Activated naive CD8-positive, alpha-beta T cell treated with anti-CD3 and anti-CD28 coated beads, Interleukin-2, amount 50 U/mL, for 24 hours (primary cell): ENCODE measurements around the gene CARD11.

Experiments used
- ATAC-seq: fragments of 150-1000 bp; cut with Tn5 transposase; one replicate; pipeline ENCODE4 v1.10.0; 2021
- DNase-seq: peaks from one replicate; pipeline ENCODE4 v3.0.0; 2021
- H3K27ac Mint-ChIP-seq: one replicate; pipeline ENCODE4 v1.8.0; 2021; ENCODE audit warnings: mild to moderate bottlenecking, mixed read lengths
- H3K27me3 Mint-ChIP-seq: one replicate; pipeline ENCODE4 v1.8.0; 2021; ENCODE audit warnings: mixed read lengths
- H3K36me3 Mint-ChIP-seq: one replicate; pipeline ENCODE4 v1.8.0; 2021; ENCODE audit warnings: low read depth, mixed read lengths
- H3K4me1 Mint-ChIP-seq: one replicate; pipeline ENCODE4 v1.8.0; 2021; ENCODE audit warnings: mixed read lengths
- H3K4me3 Mint-ChIP-seq: one replicate; pipeline ENCODE4 v1.8.0; 2021; ENCODE audit warnings: mild to moderate bottlenecking, moderate library complexity, mixed read lengths
- H3K9me3 Mint-ChIP-seq: one replicate; pipeline ENCODE4 v1.8.0; 2021; ENCODE audit warnings: mixed read lengths

CARD11 gene

DNA sequence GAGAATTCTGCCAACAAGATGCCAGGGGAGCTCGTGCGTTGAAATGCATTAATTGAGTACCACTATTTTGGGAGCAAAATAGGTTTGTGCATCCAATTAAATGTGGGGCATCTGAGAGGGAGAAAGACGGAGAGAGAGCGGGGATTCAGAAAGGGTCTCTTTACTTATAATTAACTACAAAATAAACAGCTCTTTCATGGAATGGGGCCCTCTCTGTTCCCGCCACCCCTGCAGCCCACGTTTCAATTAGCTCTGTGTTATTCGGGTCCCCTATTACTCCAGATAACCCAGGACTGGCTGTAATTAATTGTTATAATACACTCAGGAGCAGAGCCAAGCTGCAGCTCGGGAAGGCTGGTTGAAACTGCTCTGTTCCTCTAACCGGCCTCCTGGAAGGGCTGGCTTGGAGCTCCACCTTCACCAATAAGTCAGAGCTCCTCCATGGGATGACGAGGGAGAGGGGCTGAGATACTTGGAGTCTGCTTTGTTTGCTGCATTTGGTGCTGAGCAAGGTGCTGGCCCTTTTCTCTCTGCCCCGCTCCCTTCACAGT is 67.8 kb downstream of the CARD11 start:
- Mint-ChIP-seq H3K36me3 (peaks cover 32% of the 10 kb centered on the region), H3K4me1 (peaks cover 67% of the 10 kb centered on the region), H3K27ac (no peak overlapping the region), H3K27me3 (no peaks in the 10 kb centered on the region), H3K4me3 (no peak overlapping the region), H3K9me3 (no peaks in the 10 kb centered on the region)
- DNase-seq (no peak), ATAC-seq (no peak)

DNA sequence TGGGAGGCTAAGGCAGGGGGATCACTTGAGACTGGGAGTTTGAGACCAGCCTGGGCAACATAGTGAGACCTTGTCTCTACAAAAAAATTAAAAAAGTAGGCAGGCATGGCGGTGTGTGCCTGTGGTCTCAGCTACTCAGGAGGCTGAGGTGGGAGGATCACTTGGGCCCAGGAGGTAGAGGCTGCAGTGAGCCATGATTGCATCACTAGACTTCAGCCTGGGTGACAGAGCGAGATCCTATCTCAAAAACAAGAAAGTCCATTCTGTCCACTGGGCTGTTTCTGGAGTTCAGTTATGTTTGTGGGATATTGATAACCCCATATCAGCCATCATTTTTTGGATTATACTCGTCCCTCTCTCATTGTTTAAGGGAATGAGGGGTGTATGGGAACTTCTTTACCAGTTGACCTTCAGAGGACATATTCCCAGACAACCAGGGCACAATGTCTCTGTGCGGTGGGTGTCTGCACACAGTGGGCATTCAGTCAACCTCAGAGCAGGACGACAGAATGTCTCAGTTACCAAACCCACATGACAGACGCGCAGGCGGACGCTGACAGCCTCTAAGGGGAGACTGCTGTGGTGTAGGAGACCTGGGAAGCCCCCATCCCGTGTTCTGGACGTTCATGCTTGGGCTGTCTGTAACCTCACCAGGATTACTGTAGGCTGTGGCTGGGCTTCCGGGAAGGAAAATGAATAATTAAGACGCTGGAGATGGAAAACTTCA is 69.4 kb downstream of the CARD11 start:
- Mint-ChIP-seq H3K9me3 (no peaks in the 10 kb centered on the region), H3K4me1 (peaks cover 50% of the 10 kb centered on the region), H3K27ac (no peak overlapping the region), H3K4me3 (no peak overlapping the region), H3K36me3 (peaks cover 29% of the 10 kb centered on the region), H3K27me3 (no peaks in the 10 kb centered on the region)
- ATAC-seq (no peak), DNase-seq (no peak)

DNA sequence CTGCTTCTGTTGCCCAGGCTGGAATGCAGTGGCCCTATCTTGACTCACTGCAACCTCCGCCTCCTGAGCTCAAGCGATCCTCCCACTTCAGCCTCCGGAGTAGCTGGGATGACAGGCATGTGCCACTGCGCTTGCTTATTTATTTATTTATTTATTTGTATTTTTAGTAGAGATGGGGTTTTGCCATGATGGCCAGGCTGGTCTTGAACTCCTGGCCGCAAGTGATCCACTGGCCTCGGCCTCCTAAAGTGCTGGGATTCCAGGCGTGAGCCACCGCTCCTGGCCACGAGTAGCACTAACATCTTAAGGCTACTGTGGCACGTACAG is 70.9 kb downstream of the CARD11 start:
- Mint-ChIP-seq H3K36me3 (peaks cover 29% of the 10 kb centered on the region), H3K9me3 (no peaks in the 10 kb centered on the region), H3K4me3 (no peak overlapping the region), H3K4me1 (peaks cover 36% of the 10 kb centered on the region), H3K27me3 (no peaks in the 10 kb centered on the region), H3K27ac (peak overlapping the region; percentile 78)
- ATAC-seq, result no peak
- no peak for DNase-seq

DNA sequence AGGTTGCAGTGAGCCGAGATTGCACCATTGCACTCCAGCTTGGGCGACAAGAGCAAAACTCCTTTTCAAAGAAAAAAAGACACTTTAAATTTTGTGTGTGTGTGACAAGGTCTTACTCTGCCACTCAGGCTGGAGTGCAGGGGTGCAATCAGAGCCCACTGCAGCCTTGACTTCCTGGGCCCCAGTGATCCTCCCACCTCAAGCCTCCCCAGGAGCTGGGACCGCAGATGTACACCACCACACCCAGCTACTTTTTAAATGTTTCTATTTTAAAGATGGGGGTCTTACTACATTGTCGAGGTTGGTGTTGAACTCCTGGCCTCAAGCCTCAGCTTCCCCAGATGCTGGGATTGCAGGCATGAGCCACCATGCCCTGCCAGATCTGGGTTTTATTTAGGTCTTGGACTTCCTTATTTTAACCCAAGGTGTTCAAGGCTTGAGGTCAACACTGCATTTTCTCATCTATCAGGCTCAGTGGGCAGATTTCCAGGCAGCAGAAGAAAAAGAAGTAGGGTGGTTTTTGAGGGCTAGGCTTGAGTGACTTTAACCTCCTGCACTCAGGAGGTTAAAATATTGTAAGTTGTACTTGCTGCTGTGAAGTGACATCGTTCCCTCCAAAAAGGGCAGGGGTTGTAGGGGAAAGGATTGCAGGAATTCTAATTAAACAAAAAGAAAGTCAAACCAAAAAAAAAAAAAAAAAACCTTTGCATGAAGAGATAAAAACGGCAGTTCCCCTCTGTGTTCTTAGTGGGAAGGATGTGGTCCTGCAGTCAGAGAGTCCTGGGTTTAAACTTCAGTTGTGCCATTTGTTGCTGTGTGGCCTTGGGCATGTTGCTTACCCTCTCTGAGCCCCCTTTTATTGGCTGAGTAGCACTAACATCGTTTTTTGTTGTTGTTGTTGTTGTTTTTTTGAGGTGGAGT is 71.5 kb downstream of the CARD11 start:
- DNase-seq (peak; percentile 1), ATAC-seq (no peak)
- Mint-ChIP-seq H3K27me3 (no peaks in the 10 kb centered on the region), H3K36me3 (peaks cover 34% of the 10 kb centered on the region), H3K4me1 (peaks cover 33% of the 10 kb centered on the region), H3K4me3 (peak overlapping the region; percentile 14), H3K27ac (peak overlapping the region; percentile 78), H3K9me3 (no peaks in the 10 kb centered on the region)

DNA sequence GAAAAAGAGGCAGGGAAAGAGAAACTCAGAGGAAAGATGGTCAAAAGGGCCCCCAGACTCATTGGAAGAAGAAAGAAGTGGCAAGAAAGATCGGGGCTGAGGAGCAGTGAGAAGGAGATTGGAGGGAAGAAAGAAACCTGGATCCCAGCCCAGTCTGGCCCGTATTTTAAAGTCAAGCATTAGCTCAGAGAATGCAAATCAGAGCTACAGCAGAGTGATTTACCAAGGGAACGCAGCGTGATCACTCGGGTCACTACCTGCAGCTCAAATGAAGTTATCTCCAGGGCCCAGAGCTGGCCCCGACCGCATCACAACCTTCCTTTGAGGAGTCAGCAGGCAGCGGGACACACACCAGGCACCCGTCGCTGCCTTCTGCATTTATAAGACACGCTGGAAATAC is 72.8 kb downstream of the CARD11 start:
- DNase-seq (no peak), ATAC-seq (no peak)
- peaks cover 47% of the 10 kb centered on the region for H3K36me3 Mint-ChIP-seq
- peaks cover 37% of the 10 kb centered on the region for H3K4me1 Mint-ChIP-seq
- peaks cover 11% of the 10 kb centered on the region for H3K9me3 Mint-ChIP-seq
- no peak overlapping the region for H3K27ac Mint-ChIP-seq
- H3K4me3 Mint-ChIP-seq, result no peak overlapping the region
- no peaks in the 10 kb centered on the region for H3K27me3 Mint-ChIP-seq

DNA sequence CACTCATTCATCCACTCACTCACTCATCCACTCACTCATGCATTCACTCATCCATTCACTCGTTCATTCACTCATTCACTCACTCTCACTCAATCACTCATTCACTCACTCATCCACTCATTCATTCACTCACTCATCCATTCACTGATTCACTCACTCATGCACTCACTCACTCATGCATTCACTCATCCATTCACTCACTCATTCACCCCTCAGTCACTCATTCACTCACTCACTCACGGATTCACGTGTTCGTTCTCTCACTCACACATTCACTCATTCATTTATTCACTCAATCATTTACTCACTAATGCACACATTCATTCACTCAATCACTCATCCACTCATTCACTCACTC is 73.4 kb downstream of the CARD11 start:
- no peak overlapping the region for H3K27ac Mint-ChIP-seq
- peaks cover 14% of the 10 kb centered on the region for H3K9me3 Mint-ChIP-seq
- no peak overlapping the region for H3K4me3 Mint-ChIP-seq
- no peaks in the 10 kb centered on the region for H3K27me3 Mint-ChIP-seq
- H3K4me1 Mint-ChIP-seq, result peaks cover 37% of the 10 kb centered on the region
- peaks cover 48% of the 10 kb centered on the region for H3K36me3 Mint-ChIP-seq
- DNase-seq, result no peak
- ATAC-seq, result no peak

DNA sequence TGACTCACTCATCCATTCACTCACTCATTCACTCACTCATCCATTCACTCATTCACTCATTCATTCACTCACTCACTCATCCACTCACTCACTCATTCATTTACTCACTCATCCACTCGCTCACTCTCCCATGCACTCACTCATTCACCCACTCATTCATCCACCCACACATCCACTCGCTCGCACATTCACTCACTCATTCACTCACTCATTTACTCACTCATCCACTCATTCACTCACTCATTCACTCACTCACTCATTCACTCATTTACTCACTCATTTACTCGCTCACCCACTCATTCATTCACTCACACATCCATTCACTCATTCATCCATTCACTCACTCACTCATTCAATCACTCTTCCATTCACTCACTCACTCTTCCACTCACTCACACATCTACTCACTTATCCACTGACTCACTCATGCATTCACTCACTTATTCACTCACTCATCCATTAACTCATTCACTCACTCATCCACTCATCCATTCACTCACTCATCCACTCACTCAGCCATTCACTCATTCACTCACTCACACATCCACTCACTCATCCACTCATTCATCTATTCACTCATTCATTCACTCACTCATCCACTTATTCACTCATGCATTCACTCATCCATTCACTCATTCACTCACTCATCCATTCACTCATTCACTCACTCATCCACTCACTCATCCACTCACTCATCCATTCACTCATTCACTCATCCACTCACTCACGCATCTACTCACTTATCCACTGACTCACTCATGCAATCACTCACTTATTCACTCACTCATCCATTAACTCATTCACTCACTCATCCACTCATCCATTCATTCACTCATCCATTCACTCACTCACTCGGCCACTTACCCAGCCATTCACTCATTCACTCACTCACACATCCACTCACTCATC is 74.0 kb downstream of the CARD11 start:
- DNase-seq (no peak), ATAC-seq (no peak)
- peaks cover 49% of the 10 kb centered on the region for H3K36me3 Mint-ChIP-seq
- peaks cover 36% of the 10 kb centered on the region for H3K4me1 Mint-ChIP-seq
- no peaks in the 10 kb centered on the region for H3K27me3 Mint-ChIP-seq
- H3K27ac Mint-ChIP-seq, result no peak overlapping the region
- no peak overlapping the region for H3K4me3 Mint-ChIP-seq
- peaks cover 14% of the 10 kb centered on the region for H3K9me3 Mint-ChIP-seq

DNA sequence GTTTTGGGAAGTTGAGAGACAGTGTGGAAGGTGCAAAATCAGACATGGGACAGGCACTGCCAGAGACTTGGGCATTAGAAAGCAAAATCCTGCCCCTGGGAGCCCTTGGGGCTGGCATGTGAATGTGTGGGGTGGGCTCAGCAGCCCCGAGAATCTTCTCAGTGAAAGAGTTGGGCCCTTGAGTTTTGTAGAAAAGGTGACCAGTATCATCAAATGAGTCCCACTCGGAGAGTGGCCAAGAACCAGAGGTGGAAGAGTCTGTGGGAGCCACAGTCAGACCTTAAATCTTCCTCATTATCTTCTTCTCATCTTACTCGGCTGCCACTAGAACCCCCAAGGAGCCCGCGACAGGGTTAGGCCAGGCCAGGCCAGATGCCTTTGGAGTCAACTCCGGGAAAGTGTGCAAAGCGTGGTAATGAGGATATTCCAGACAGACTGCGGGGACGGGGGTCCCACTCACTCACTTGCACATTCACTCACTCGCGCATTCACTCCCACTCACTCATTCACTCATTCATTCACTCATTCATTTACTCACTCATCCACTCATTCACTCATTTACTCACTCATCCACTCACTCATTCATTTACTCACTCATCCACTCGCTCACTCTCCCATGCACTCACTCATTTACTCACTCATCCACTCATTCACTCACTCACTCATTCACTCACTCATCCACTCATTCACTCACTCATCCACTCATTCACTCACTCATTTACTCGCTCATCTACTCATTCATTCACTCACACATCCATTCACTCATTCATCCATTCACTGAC is 74.9 kb downstream of the CARD11 start:
- H3K4me1 Mint-ChIP-seq, result peaks cover 43% of the 10 kb centered on the region
- no peak overlapping the region for H3K27ac Mint-ChIP-seq
- H3K9me3 Mint-ChIP-seq, result peaks cover 14% of the 10 kb centered on the region
- ATAC-seq, result no peak
- no peaks in the 10 kb centered on the region for H3K27me3 Mint-ChIP-seq
- no peak for DNase-seq
- H3K4me3 Mint-ChIP-seq, result no peak overlapping the region
- peaks cover 46% of the 10 kb centered on the region for H3K36me3 Mint-ChIP-seq

DNA sequence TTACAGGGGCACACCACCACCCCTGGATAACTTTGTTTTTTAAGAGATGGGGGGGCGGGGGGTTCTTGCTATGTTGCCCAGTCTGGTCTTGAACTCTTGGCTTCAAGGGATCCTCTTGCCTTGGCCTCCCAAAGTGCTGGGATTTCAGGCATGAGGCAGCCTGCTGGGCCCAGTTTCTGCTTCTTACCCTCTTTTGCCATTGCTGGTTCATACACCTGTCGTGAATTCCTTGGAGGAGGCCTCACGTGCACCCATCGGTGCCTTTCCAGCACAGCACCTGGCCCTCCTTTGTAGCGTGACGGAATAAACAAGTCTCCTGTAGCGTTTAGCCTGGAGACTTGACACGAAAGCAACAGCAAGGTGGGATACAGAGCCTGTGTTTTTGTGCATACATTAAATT is 75.5 kb downstream of the CARD11 start:
- no peak overlapping the region for H3K27ac Mint-ChIP-seq
- ATAC-seq (no peak), DNase-seq (no peak)
- H3K36me3 Mint-ChIP-seq, result peaks cover 40% of the 10 kb centered on the region
- no peaks in the 10 kb centered on the region for H3K27me3 Mint-ChIP-seq
- H3K9me3 Mint-ChIP-seq, result peaks cover 14% of the 10 kb centered on the region
- peaks cover 37% of the 10 kb centered on the region for H3K4me1 Mint-ChIP-seq
- no peak overlapping the region for H3K4me3 Mint-ChIP-seq

DNA sequence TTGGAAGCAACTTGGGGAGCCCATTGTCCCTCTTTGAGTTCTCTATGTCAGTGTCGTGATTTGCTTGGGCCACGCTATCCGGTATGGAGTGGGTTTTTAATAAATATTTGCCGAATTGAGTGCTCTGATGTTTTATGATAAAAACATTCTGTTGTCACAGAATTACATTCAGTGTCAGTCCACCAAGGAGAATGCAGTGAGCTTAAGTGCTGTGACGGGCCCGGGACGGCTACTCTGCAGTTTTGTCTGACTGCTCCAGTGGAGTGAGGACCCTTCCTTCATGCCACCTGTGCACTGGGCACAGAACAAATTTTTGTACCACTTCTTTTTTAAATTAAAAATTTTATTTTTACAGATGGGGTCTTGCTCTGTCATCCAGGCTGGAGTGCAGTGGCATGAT is 76.0 kb downstream of the CARD11 start:
- ATAC-seq (no peak), DNase-seq (no peak)
- peaks cover 37% of the 10 kb centered on the region for H3K36me3 Mint-ChIP-seq
- no peaks in the 10 kb centered on the region for H3K27me3 Mint-ChIP-seq
- no peak overlapping the region for H3K4me3 Mint-ChIP-seq
- peaks cover 37% of the 10 kb centered on the region for H3K4me1 Mint-ChIP-seq
- peaks cover 14% of the 10 kb centered on the region for H3K9me3 Mint-ChIP-seq
- no peak overlapping the region for H3K27ac Mint-ChIP-seq

DNA sequence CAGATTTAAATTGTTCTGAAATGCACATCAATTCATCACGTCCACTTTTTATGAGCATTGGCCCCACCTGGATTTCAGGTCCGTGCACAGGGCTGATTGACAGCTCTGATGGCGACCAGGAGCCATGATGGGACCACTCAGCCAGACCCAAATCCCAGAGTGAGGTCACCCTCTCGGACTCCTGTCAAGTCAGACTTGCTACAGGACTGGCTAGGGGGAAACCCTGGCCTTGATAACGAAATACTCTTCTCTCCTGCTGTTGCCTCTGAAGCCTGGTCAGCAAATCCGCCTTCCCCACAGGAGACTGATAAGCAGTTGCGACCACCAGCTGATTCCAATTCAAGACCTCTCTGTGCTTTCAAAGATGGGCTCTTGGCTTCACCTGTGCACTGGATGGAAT is 76.4 kb downstream of the CARD11 start:
- no peak overlapping the region for H3K4me3 Mint-ChIP-seq
- H3K9me3 Mint-ChIP-seq, result peaks cover 14% of the 10 kb centered on the region
- ATAC-seq, result no peak
- peaks cover 36% of the 10 kb centered on the region for H3K36me3 Mint-ChIP-seq
- no peak overlapping the region for H3K27ac Mint-ChIP-seq
- DNase-seq, result no peak
- peaks cover 35% of the 10 kb centered on the region for H3K4me1 Mint-ChIP-seq
- H3K27me3 Mint-ChIP-seq, result no peaks in the 10 kb centered on the region

DNA sequence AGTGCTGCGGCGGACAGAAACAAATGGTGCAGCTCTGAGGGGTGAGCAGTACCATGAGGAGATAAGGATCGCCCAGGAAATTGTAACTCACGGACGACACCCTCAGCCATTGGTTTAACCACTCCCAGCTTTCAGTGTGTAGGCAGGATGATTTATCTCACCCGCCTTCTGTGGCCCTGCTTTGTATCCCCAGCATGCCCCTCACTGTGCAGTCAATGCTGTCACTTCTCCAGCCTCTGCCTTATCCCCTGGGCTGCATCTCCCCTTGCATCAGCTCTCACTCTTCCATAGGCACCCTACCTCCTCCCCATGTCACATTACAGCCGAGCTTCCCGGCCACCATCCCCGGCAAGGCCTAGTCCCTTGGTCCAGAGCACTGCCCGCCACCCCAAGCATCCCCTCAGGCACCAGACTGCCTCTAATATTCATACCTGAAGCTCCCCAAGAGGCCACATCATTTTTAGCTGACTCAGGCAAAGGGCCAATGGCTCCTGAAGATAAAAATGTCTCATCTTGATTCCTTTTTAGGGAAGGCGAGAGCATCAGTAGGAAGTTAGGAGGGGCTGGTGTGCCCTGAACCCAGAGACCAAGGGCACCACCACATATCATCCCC is 77.1 kb downstream of the CARD11 start:
- no peak overlapping the region for H3K27ac Mint-ChIP-seq
- ATAC-seq, result no peak

DNA sequence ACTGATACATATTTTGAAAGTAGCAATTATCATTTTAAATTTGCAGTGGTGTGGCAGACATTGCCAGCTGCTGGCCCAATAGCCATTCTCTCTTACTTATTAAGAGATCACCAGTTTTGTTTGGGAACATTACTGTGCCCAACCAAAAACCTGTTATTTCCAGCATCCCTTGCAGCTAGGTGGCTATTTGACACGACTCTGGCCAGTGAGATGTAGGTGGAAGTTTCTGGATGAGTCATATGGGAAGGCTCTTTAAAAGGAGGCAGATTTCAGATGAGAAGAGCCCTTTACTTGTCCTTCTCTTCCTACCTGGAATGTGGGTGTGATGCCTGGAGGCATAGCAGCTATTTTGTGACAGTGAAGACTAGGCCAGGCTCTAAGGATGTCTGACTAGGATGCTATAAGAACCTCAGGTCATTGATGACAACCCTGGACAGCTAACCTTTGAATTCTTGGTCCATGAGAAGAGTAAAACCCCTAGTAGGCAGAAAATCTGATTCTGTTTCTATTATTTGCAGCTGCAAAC is 77.9 kb downstream of the CARD11 start:
- H3K4me1 Mint-ChIP-seq, result peaks cover 36% of the 10 kb centered on the region
- H3K27ac Mint-ChIP-seq, result peak overlapping the region; percentile 6
- H3K36me3 Mint-ChIP-seq, result peaks cover 37% of the 10 kb centered on the region
- no peaks in the 10 kb centered on the region for H3K27me3 Mint-ChIP-seq
- H3K9me3 Mint-ChIP-seq, result peaks cover 14% of the 10 kb centered on the region
- DNase-seq, result no peak
- no peak for ATAC-seq
- no peak overlapping the region for H3K4me3 Mint-ChIP-seq

More for the DNA sequence above, 77.1 kb downstream of the CARD11 start:
- peaks cover 14% of the 10 kb centered on the region for H3K9me3 Mint-ChIP-seq
- H3K4me1 Mint-ChIP-seq, result peaks cover 38% of the 10 kb centered on the region
- H3K27me3 Mint-ChIP-seq, result no peaks in the 10 kb centered on the region
- no peak overlapping the region for H3K4me3 Mint-ChIP-seq
- no peak for DNase-seq
- H3K36me3 Mint-ChIP-seq, result peaks cover 35% of the 10 kb centered on the region
